MCF 10A (cell line): Measurements from ENCODE around the gene PRCP. TPM values are rescaled to one million over a fixed set of nuclear protein-coding genes. Genes with fewer than 3 reads are reported as not detected.

Source experiments
- BruUV-seq: library from RNA; stranded (reverse); fragments of 400-500 nt; replicated peaks from 2 replicates; lab custom pipeline; 2021; lab: Mats Ljungman, UMichigan
- CTCF ChIA-PET: fragments of 300-600 bp; sonication (Branson Sonifier 250); formaldehyde crosslinking; extraction: SDS; loops from one replicate; lab custom pipeline; 2021; ENCODE audit warnings: antibody characterized with exemption, inconsistent platforms; lab: Yijun Ruan, JAX
- POLR2A ChIA-PET: fragments of 300-600, 350-650 bp; sonication (Branson Sonifier 250); formaldehyde crosslinking; extraction: SDS; loops from one replicate; lab custom pipeline; 2020; ENCODE audit warnings: antibody characterized with exemption, inconsistent platforms; lab: Yijun Ruan, JAX
- DNase-seq: peaks from one replicate; pipeline ENCODE4 v3.0.0-alpha.2; 2018; ENCODE audit not compliant: unreplicated experiment
- H3K27ac Mint-ChIP-seq: one replicate; pipeline ENCODE4 v1.8.0; 2022; ENCODE audit warnings: mild to moderate bottlenecking, low read depth, mixed read lengths; ENCODE audit not compliant: unreplicated experiment
- H3K27me3 Mint-ChIP-seq: one replicate; pipeline ENCODE4 v1.8.0; 2022; ENCODE audit warnings: mixed read lengths; ENCODE audit not compliant: insufficient read depth, unreplicated experiment
- H3K36me3 Mint-ChIP-seq: one replicate; pipeline ENCODE4 v1.8.0; 2022; ENCODE audit warnings: mild to moderate bottlenecking, moderate library complexity, mixed read lengths; ENCODE audit not compliant: insufficient read depth, unreplicated experiment
- H3K4me1 Mint-ChIP-seq: one replicate; pipeline ENCODE4 v1.8.0; 2022; ENCODE audit warnings: mixed read lengths; ENCODE audit not compliant: insufficient read depth, unreplicated experiment
- H3K4me3 Mint-ChIP-seq: one replicate; pipeline ENCODE4 v1.8.0; 2022; ENCODE audit warnings: mild to moderate bottlenecking, moderate library complexity, mixed read lengths; ENCODE audit not compliant: unreplicated experiment
- H3K9me3 Mint-ChIP-seq: one replicate; pipeline ENCODE4 v1.8.0; 2022; ENCODE audit warnings: mixed read lengths; ENCODE audit not compliant: unreplicated experiment
- CTCF ChIP-seq: fragments of 200-600 bp; IDR thresholded peaks from one replicate; pipeline ENCODE4 v1.8.0; 2022; ENCODE audit warnings: antibody characterized with exemption, mild to moderate bottlenecking; ENCODE audit not compliant: unreplicated experiment
- intact Hi-C: fragments of 100-400 bp; cut with micrococcal nuclease; formaldehyde crosslinking; loops from 2 replicates; pipeline ENCODE4 v1.14.1; 2022
- total RNA-seq: library from RNA; stranded (reverse); gene quantifications from 2 replicates; pipeline ENCODE4 v1.2.3, GENCODE V29; 2022

The PRCP gene
- total RNA-seq, 1 experiment from 2014 or later = 22.7 TPM

GRCh38 chr11:82936261-82936660 lies 36.0 kb upstream of the PRCP start:
- H3K4me3 Mint-ChIP-seq = no peak overlapping the region
- BruUV-seq = no TSS peak
- no peak for TF ChIP-seq CTCF
- peak; percentile 27 for DNase-seq
- peak overlapping the region; percentile 6 for H3K27ac Mint-ChIP-seq
- intact Hi-C loops = no loop called here
- CTCF ChIA-PET = interaction anchor here (0.6 to 1.1 kb wide), 2 partner anchors 116 to 253 kb away, joined by 3 read pairs; no protein-coding TSS in a partner anchor
- POLR2A ChIA-PET = no interaction called here
- H3K36me3 Mint-ChIP-seq = peaks cover 12% of the 10 kb centered on the region
- no peaks in the 10 kb centered on the region for H3K4me1 Mint-ChIP-seq
- H3K9me3 Mint-ChIP-seq = no peaks in the 10 kb centered on the region
- no peaks in the 10 kb centered on the region for H3K27me3 Mint-ChIP-seq

GRCh38 chr11:82932564-82932963 lies 32.3 kb upstream of the PRCP start:
- BruUV-seq = no TSS peak
- H3K27me3 Mint-ChIP-seq = no peaks in the 10 kb centered on the region
- no peak overlapping the region for H3K4me3 Mint-ChIP-seq
- TF ChIP-seq CTCF = no peak
- intact Hi-C loops = no loop called here
- H3K4me1 Mint-ChIP-seq = no peaks in the 10 kb centered on the region
- POLR2A ChIA-PET = no interaction called here
- H3K36me3 Mint-ChIP-seq = peaks cover 12% of the 10 kb centered on the region
- no peak overlapping the region for H3K27ac Mint-ChIP-seq
- CTCF ChIA-PET = interaction anchor here (1.1 to 1.2 kb wide), 2 partner anchors 66 to 144 kb away, joined by 3 to 4 read pairs; no protein-coding TSS in a partner anchor
- H3K9me3 Mint-ChIP-seq = no peaks in the 10 kb centered on the region
- no peak for DNase-seq

- H3K4me1 Mint-ChIP-seq = no peaks in the 10 kb centered on the region
- H3K36me3 Mint-ChIP-seq = peaks cover 12% of the 10 kb centered on the region
- no peak overlapping the region for H3K4me3 Mint-ChIP-seq
- no peak for DNase-seq
- no peaks in the 10 kb centered on the region for H3K27me3 Mint-ChIP-seq
- no peaks in the 10 kb centered on the region for H3K9me3 Mint-ChIP-seq
- no peak for TF ChIP-seq CTCF
- BruUV-seq = no TSS peak
- intact Hi-C loops = no loop called here
- H3K27ac Mint-ChIP-seq = no peak overlapping the region
- ChIA-PET CTCF (interaction anchor here (0.6 to 1.5 kb wide), 7 partner anchors 8 to 319 kb away, joined by 3 to 5 read pairs (median 4); partner anchors contain the start of gene RAB30), POLR2A (interaction anchor here (0.8 to 1.2 kb wide), 3 partner anchors 27 to 225 kb away, joined by 3 read pairs; no protein-coding TSS in a partner anchor)
These were observed 30.5 kb upstream of the PRCP start for GRCh38 chr11:82930734-82931133.

- H3K4me1 Mint-ChIP-seq = no peaks in the 10 kb centered on the region
- no peaks in the 10 kb centered on the region for H3K27me3 Mint-ChIP-seq
- peaks cover 12% of the 10 kb centered on the region for H3K36me3 Mint-ChIP-seq
- ChIA-PET POLR2A (interaction anchor here (0.8 to 1.2 kb wide), 4 partner anchors 27 to 226 kb away, joined by 3 read pairs; no protein-coding TSS in a partner anchor), CTCF (interaction anchor here (0.5 to 1.5 kb wide), 12 partner anchors 8 to 886 kb away, joined by 3 to 8 read pairs (median 4); partner anchors contain the start of genes DDIAS and RAB30)
- no peak overlapping the region for H3K27ac Mint-ChIP-seq
- no peak for TF ChIP-seq CTCF
- H3K4me3 Mint-ChIP-seq = no peak overlapping the region
- no peaks in the 10 kb centered on the region for H3K9me3 Mint-ChIP-seq
- no peak for DNase-seq
- BruUV-seq = no TSS peak
- intact Hi-C loops = no loop called here
These were observed 30.0 kb upstream of the PRCP start for GRCh38 chr11:82930229-82930628.
